Bronchial epithelial cell (primary cell): Measurements from ENCODE around the gene CD40LG. TPM values are rescaled to one million over a fixed set of nuclear protein-coding genes. Genes with fewer than 3 reads are reported as not detected.

Experiments
- DNase-seq: peaks from one replicate; pipeline ENCODE4 v3.0.0-alpha.2; 2010; ENCODE audit warnings: low read depth
- FAIRE-seq: peaks from 2 replicates; lab custom pipeline; 2011; peaks lifted over from hg19 to GRCh38; lab: Jason Lieb, UNC
- H3K27me3 ChIP-seq: 2 replicates; pipeline ENCODE4 v1.5.1; 2011; ENCODE audit warnings: low read length; ENCODE audit not compliant: control insufficient read depth, insufficient read depth
- H3K36me3 ChIP-seq: 2 replicates; pipeline ENCODE4 v1.5.1; 2011; ENCODE audit warnings: low read length; ENCODE audit not compliant: control insufficient read depth, insufficient read depth
- H3K4me3 ChIP-seq: 2 replicates; pipeline ENCODE4 v1.5.1; 2011; ENCODE audit warnings: mild to moderate bottlenecking, low read depth, low read length, control low read depth
- CTCF ChIP-seq: IDR thresholded peaks from 2 replicates; pipeline ENCODE4 v1.5.1; 2011; ENCODE audit warnings: mild to moderate bottlenecking, moderate library complexity, low read length, control low read depth, inconsistent platforms; ENCODE audit not compliant: insufficient read depth, severe bottlenecking
- total RNA-seq: library from RNA; depleted of rRNA; stranded (reverse); fragments of >200 nt; gene quantifications from 2 replicates; pipeline ENCODE4 v1.2.1, GENCODE V29; 2014

Gene CD40LG
- total RNA-seq = not detected in 2 replicates

DNA sequence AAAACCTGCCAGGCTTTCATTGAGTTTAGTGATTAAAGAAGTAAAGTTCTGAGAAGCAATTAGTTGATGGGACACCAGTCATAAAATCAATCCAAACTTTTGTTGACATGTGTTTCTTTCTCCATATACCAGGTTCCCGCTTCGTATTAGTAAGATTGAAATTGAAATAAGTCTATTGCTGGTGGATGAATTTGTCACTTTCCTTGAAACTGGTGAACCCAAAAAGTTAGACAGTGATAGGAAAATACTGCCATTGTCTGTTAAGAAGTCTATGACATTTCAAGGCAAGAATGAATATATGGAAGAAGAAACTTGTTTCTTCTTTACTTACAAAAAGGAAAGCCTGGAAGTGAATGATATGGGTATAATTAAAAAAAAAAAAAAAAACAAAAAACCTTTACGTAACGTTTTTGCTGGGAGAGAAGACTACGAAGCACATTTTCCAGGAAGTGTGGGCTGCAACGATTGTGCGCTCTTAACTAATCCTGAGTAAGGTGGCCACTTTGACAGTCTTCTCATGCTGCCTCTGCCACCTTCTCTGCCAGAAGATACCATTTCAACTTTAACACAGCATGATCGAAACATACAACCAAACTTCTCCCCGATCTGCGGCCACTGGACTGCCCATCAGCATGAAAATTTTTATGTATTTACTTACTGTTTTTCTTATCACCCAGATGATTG is at the start of gene CD40LG:
Gene CD40LG, plus strand, starts transcription at position 482 of the 684 bp plus-strand sequence. Its CDS starts 91 bp downstream, at position 573.
- DNase-seq = no peak

DNA sequence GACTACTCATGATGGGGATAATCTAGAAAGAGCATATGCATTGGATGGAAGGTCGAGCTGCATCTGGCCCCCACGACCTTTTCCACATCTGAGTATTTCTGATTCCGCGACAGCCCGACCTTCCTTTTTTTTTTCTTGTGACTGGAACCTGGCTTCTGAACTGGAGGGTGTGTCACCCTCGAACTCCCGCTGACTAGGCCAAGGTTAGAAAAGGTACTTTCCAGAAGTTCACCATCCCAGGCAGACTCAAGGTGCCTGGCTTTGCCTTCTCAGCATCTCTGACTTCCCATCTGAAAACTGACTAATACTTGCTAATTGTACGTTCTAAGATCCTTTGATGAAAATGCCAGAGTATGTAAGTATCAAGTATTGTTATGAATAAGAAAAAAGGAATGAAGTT is 49.3 kb upstream of the CD40LG start:
- no peaks in the 10 kb centered on the region for H3K36me3 ChIP-seq
- no peak for DNase-seq
- no peaks in the 10 kb centered on the region for H3K27me3 ChIP-seq
- TF ChIP-seq CTCF = no peak
- FAIRE-seq = no peak
- no peak overlapping the region for H3K4me3 ChIP-seq

More for the DNA sequence above, at the start of gene CD40LG:
- Histone ChIP-seq H3K36me3 (no peaks in the 10 kb centered on the region), H3K27me3 (no peaks in the 10 kb centered on the region), H3K4me3 (no peak within 1 kb of the TSS)
- TF ChIP-seq CTCF = no peak
- no peak for FAIRE-seq

- Histone ChIP-seq H3K36me3 (no peaks in the 10 kb centered on the region), H3K4me3 (no peak overlapping the region), H3K27me3 (no peaks in the 10 kb centered on the region)
- no peak for TF ChIP-seq CTCF
- DNase-seq (no peak), FAIRE-seq (no peak)
These were observed 47.9 kb upstream of the CD40LG start for GRCh38 chrX:136600059-136600458.

DNA sequence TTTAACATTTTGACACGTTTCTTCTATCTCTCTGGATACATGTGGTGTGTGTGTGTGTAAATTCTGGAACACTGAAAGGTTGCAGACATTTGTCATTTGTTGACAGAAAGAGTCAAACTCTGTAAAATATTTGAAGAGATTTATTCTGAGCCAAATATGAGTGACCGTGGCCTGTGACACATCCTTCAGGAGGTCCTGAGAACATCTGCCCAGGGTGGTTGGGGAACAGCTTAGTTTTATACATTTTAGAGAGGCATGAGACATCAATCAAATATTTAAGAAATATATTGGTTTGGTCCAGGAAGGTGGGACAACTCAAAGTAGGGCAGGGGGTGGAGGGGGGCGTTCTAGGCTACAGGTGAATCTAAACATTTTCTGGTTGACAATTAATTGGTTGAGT is 40.7 kb upstream of the CD40LG start:
- no peaks in the 10 kb centered on the region for H3K27me3 ChIP-seq
- no peak overlapping the region for H3K4me3 ChIP-seq
- H3K36me3 ChIP-seq = no peaks in the 10 kb centered on the region
- DNase-seq (no peak), FAIRE-seq (no peak)
- no peak for TF ChIP-seq CTCF

GRCh38 chrX:136608295-136608933 is 39.5 kb upstream of the CD40LG start:
- no peak overlapping the region for H3K4me3 ChIP-seq
- no peaks in the 10 kb centered on the region for H3K27me3 ChIP-seq
- DNase-seq (peak; percentile 27), FAIRE-seq (no peak)
- H3K36me3 ChIP-seq = no peaks in the 10 kb centered on the region
- TF ChIP-seq CTCF = peak; percentile 42
